Fibroblast of the aortic adventitia (primary cell): ENCODE measurements around the gene CACNA2D3. TPM values are rescaled to one million over a fixed set of nuclear protein-coding genes. Genes with fewer than 3 reads are reported as not detected.

ENCODE experiments used
- DNase-seq: peaks from one replicate; pipeline ENCODE4 v3.0.0-alpha.2; 2010; ENCODE audit warnings: low read depth
- H3K4me3 ChIP-seq: 2 replicates; pipeline ENCODE4 v1.5.1; 2011; ENCODE audit warnings: low read depth, mild to moderate bottlenecking, control low read depth, low read length, moderate library complexity
- CTCF ChIP-seq: IDR thresholded peaks from 2 replicates; pipeline ENCODE4 v1.5.1; 2011; ENCODE audit warnings: mild to moderate bottlenecking, low read length, control low read depth, inconsistent platforms; ENCODE audit not compliant: insufficient read depth
- total RNA-seq: library from RNA; depleted of rRNA; stranded (reverse); fragments of >200 nt; gene quantifications from 2 replicates; pipeline ENCODE4 v1.2.3, GENCODE V29; 2012; ENCODE audit warnings: low replicate concordance

The CACNA2D3 gene
- total RNA-seq, 1 donor = 0.45 TPM

GRCh38 chr3:54153477-54153876 is 31.1 kb downstream of the CACNA2D3 start:
- TF ChIP-seq CTCF = no peak
- DNase-seq = no peak

DNA sequence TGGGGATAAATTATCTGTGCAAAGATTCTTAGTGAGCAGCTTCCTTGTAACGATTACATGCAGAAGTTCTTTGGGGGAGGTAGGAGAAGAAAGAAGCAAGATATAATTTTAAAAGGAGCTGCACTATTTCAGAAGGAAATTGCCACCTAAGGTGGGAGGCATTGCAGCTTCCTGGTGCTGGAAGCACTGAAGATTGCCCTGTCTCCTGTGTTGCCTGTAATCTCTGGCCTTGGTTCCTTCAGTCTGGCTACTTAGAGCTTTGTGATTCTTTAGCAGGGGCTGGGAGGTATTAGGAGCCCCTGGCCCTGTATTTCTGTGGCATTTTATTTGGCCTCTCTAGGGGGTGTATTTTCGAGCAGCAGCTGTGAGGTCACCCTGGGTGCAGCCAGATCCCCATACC is 35.5 kb downstream of the CACNA2D3 start:
- no peak overlapping the region for H3K4me3 ChIP-seq
- no peak for TF ChIP-seq CTCF
- no peak for DNase-seq

More at GRCh38 chr3:54153477-54153876, 31.1 kb downstream of the CACNA2D3 start:
- no peak overlapping the region for H3K4me3 ChIP-seq

DNA sequence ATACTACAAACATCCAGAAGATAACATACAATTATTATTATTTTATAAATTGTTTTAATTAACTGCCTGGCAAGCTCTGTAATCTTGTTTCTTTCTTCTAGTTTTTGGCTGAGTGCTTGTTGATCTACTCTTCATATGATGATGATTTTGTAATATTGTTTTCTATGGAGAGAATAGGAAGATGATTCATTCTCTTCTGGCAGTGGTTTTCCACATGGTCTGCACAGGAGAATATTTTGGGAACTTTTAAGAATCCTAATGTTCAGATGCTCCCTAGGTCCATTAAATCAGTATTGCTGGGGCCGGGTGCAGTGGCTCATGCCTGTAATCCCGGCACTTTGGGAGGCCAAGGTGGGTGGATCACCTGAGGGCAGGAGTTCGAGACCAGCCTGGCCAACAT is 37.6 kb downstream of the CACNA2D3 start:
- no peak for DNase-seq
- no peak for TF ChIP-seq CTCF

GRCh38 chr3:54163441-54163840 is 41.1 kb downstream of the CACNA2D3 start:
- no peak for TF ChIP-seq CTCF
- H3K4me3 ChIP-seq = no peak overlapping the region
- DNase-seq = no peak

More for the DNA sequence above, 37.6 kb downstream of the CACNA2D3 start:
- no peak overlapping the region for H3K4me3 ChIP-seq

DNA sequence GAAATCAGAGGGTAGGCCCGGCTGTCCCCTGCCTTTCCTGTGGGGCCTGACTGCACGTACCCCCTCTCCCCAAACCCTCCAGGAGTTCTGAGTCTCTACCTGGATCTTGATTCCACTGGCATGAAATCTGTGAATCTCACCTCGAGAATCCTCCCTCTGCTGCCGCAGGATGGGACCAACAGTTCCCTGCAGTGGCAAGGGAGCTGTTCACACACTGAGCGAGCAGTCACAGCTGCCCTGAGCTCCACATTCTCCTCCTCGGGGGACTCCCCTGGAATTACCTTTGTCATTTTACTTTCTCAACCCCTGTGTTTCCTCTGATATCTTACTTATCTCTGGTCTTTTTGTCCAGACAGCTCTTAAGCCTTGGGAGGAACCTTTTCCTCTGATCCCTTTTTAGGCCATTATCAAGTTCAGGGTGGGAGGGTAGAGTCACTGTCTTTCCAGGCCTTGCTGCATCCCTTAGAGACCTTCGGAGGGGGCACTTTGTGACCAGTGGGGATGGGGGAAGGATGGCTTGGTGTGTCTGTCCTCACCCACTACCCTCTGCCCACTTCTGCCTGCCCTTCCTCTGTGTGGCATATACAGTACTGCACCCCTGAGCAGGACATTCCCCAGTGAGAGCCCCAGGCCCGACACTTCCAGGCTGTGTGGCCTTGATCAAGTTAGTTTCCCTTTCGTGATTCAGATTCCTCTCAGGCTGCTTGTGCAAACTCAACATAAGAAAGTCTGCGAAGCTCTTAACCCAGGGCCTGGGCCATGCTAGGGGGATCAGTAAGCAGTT is 42.0 kb downstream of the CACNA2D3 start:
- no peak overlapping the region for H3K4me3 ChIP-seq
- DNase-seq = no peak
- no peak for TF ChIP-seq CTCF

DNA sequence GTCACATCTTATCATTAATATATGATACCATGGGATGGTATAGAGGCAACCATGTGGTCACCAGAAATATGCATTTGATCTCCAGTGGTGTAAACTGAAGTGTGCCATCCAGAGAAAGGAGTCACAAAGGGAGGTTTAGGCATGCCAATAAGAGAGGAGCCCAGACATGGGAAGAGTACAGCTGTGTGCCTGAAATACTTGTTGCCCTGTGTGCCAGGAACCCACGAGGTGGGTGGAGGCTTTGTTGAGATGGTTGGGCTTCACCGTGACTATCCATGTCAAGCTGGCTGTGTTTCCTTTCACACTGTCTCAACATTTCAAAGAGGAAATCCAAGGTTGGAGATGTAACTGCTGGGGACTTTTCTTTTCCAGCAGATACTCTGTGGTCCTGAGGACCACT is 43.5 kb downstream of the CACNA2D3 start:
- no peak for DNase-seq

More for the DNA sequence above, 43.5 kb downstream of the CACNA2D3 start:
- no peak for TF ChIP-seq CTCF
- no peak overlapping the region for H3K4me3 ChIP-seq
